Right lobe of liver (tissue), 6 donors: ENCODE data around the gene MPHOSPH9. TPM values are rescaled to one million over a fixed set of nuclear protein-coding genes. Genes with fewer than 3 reads are reported as not detected.

ENCODE experiments used
- ATAC-seq, 4 donors: fragments of 200-7000 bp; cut with Tn5 transposase; one replicate each; pipeline ENCODE4 v1.9.1; 2020; ENCODE audit warnings: mild to moderate bottlenecking in 4 of 4, moderate library complexity in 4 of 4
- DNase-seq, 3 donors: peaks; one replicate each; pipeline ENCODE4 v3.0.0-alpha.2; 2020
- H3K27ac ChIP-seq, 3 donors: fragments of 200-600 bp; one replicate each; pipeline ENCODE4 v1.8.0; 2022
- H3K27me3 ChIP-seq, 2 donors: fragments of 200-600 bp; one replicate each; pipeline ENCODE4 v1.8.0; 2022
- H3K36me3 ChIP-seq, 4 donors: fragments of 200-600 bp; sonication (generic) in 1 of 4; one replicate each; pipeline versions ENCODE4 v1.5.1 to v1.8.0; 2017 to 2022; ENCODE audit warnings: control low read depth in 1 of 4
- H3K4me1 ChIP-seq, 4 donors: fragments of 200-600 bp; sonication (generic) in 1 of 4; one replicate each; pipeline versions ENCODE4 v1.5.1 to v1.8.0; 2017 to 2022; ENCODE audit warnings: control low read depth in 1 of 4
- H3K4me3 ChIP-seq, 3 donors: fragments of 200-600 bp; one replicate each; pipeline ENCODE4 v1.8.0; 2022
- H3K9me3 ChIP-seq, 4 donors: fragments of 200-600 bp; sonication (generic) in 1 of 4; one replicate each; pipeline versions ENCODE4 v1.5.1 to v1.8.0; 2017 to 2022; ENCODE audit warnings: control low read depth in 1 of 4
- POLR2A ChIP-seq: fragments of 450-650 bp; IDR thresholded peaks from one replicate; pipeline ENCODE4 v1.6.1; 2017; ENCODE audit warnings: antibody characterized with exemption, mild to moderate bottlenecking
- WGBS: methylation state at CpG from one replicate; pipeline ENCODE4 v1.1.6; 2018; ENCODE audit warnings: low coverage, low lambda C conversion rate; ENCODE audit not compliant: insufficient coverage; ENCODE audit errors: missing lambda C conversion rate; 5-methylcytosine and 5-hydroxymethylcytosine counted together
- intact Hi-C, 2 donors: fragments of 100-400 bp; cut with DNase I; formaldehyde crosslinking; loops; one replicate each; pipeline versions ENCODE4 v1.11.2 to v1.14.1; 2022
- long read RNA-seq: library from polyadenylated mRNA; unstranded; transcript quantifications from one replicate; pipeline ENCODE4 v2.0.0, GENCODE V29; 2019
- total RNA-seq, 6 experiments: library from RNA; depleted of rRNA in 2 of 6; stranded (reverse); fragments of >200 nt in 2 of 6; fragmentation: NEBNext Ultra II Directional in 3 of 6; extraction: Animal tissue kit (Norgen Biotek cat#: 25700) in 3 of 6; gene quantifications; one replicate each; pipeline versions ENCODE4 v1.1.0 to v1.2.4, GENCODE V29; 2016 to 2023
- TF ChIP-seq, protein P1 (sequence below), 4 donors: fragments of 200-600 bp in 3 of 4; fragments of 450-650 bp in 1 of 4; IDR thresholded peaks; one replicate each; pipeline versions ENCODE4 v1.5.1 to v1.8.0; 2016 to 2022; ENCODE audit warnings: antibody characterized with exemption in 4 of 4, mild to moderate bottlenecking in 2 of 4
- donor health status: DM: no; HTN: yes; CAD: no.
- donor health status: DM: no; HTN: no; CAD: no.
- donor health status: DM: no; HTN: no; CAD: no.
- donor health status: DM: no; HTN: yes; CAD: no.
- donor health status: DM: no; HTN: yes; CAD: no.

The MPHOSPH9 gene, protein sequence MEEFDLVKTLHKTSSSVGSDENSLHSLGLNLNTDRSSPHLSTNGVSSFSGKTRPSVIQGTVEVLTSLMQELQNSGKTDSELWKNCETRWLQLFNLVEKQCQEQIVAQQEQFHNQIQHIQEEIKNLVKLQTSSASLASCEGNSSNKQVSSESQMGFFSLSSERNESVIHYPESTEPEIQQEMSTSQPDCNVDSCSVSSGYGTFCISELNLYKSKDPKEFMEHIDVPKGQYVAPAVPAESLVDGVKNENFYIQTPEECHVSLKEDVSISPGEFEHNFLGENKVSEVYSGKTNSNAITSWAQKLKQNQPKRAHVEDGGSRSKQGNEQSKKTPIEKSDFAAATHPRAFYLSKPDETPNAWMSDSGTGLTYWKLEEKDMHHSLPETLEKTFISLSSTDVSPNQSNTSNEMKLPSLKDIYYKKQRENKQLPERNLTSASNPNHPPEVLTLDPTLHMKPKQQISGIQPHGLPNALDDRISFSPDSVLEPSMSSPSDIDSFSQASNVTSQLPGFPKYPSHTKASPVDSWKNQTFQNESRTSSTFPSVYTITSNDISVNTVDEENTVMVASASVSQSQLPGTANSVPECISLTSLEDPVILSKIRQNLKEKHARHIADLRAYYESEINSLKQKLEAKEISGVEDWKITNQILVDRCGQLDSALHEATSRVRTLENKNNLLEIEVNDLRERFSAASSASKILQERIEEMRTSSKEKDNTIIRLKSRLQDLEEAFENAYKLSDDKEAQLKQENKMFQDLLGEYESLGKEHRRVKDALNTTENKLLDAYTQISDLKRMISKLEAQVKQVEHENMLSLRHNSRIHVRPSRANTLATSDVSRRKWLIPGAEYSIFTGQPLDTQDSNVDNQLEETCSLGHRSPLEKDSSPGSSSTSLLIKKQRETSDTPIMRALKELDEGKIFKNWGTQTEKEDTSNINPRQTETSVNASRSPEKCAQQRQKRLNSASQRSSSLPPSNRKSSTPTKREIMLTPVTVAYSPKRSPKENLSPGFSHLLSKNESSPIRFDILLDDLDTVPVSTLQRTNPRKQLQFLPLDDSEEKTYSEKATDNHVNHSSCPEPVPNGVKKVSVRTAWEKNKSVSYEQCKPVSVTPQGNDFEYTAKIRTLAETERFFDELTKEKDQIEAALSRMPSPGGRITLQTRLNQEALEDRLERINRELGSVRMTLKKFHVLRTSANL
- 10 to 100 TPM; 14.5 to 25.7 (median 19.1) TPM for total RNA-seq
- long read RNA-seq, partial matches to known transcripts, result 2 of 4 reads
- long read RNA-seq, other reads (novel, unspliced or antisense), result 2 of 4 reads

DNA sequence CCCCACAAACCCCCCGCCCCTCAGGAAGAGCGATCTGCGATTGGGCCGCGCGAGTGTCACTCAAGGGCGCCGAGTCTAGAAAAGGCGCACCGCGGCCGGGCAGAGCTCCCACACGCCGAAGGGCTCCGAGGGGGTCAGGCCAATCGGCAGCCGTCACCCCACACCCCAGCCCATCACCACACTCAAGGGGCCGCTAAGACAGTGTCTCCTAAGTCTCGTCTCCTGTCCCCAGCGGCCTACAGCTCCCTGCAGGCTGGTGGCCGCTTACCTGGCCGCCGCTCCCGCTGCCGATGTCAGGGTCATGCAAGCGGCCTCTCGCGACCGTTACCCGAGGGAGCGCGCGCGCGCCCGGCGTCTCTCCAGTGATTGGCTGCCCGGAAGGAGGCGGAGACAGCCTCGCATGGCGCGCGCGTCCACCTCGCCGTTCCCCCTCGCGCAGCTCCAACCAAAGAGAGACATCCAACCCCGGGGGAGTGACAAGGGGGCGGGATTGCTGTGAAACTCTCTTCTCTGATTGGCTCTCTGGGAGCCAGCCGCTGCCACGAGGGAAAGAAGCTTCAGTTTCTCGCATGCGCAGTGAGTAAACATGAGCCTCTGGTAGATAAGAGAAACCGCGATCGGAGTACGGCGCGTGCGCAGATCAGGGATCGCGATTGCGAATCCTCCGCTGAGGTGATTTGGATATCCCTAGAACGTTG is at the start of gene MPHOSPH9, which contains the start of gene MTRFR:
TSS of gene MPHOSPH9 (minus strand) at position 335 of the 698 bp plus-strand sequence. CDS start 2,777 bp downstream, outside the sequence.
TSS of gene MTRFR (plus strand) at position 630 of the 698 bp plus-strand sequence. CDS start 20,239 bp downstream, outside the sequence.
- 0% methylated on average over 3 of the region's 66 CpGs for WGBS

DNA sequence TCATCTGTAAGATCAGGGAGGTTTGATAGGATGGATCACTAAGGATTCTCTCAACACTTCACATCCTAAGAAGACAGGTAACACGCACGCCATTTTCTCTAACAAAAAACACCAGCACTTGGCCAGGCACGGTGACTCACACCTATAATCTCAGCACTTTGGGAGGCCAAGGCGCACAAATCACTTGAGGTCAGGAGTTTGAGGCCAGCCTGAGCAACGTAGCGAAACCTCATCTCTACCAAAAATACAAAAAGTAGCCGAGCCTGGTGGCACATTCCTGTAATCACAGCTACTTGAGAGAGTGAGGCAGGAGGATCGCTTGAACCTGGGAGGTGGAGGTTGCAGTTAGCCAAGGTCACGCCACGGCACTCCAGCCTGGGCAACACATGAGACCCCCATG is 49.2 kb upstream of the MPHOSPH9 start:
- WGBS, result 95% methylated on average over 7 of the region's 10 CpGs
- TF ChIP-seq POLR2A, result no peak
- TF ChIP-seq, protein P1, sequence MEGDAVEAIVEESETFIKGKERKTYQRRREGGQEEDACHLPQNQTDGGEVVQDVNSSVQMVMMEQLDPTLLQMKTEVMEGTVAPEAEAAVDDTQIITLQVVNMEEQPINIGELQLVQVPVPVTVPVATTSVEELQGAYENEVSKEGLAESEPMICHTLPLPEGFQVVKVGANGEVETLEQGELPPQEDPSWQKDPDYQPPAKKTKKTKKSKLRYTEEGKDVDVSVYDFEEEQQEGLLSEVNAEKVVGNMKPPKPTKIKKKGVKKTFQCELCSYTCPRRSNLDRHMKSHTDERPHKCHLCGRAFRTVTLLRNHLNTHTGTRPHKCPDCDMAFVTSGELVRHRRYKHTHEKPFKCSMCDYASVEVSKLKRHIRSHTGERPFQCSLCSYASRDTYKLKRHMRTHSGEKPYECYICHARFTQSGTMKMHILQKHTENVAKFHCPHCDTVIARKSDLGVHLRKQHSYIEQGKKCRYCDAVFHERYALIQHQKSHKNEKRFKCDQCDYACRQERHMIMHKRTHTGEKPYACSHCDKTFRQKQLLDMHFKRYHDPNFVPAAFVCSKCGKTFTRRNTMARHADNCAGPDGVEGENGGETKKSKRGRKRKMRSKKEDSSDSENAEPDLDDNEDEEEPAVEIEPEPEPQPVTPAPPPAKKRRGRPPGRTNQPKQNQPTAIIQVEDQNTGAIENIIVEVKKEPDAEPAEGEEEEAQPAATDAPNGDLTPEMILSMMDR (IDR thresholded peaks at IDR 0.05), result no peak
- H3K9me3 ChIP-seq, result no peaks in the 10 kb centered on the region
- intact Hi-C loops, result no loop called here
- H3K36me3 ChIP-seq, result no peaks in the 10 kb centered on the region
- no peaks in the 10 kb centered on the region for H3K27me3 ChIP-seq
- H3K4me3 ChIP-seq, result no peak overlapping the region
- no peak for ATAC-seq
- no peaks in the 10 kb centered on the region for H3K4me1 ChIP-seq
- no peak overlapping the region for H3K27ac ChIP-seq
- no peak for DNase-seq

More for the DNA sequence above, at the start of gene MPHOSPH9, which contains the start of gene MTRFR:
- peak; percentile 99 for DNase-seq
- intact Hi-C loops, result loop anchor here in 1 of 2 donors (10.0 kb wide), 1 partner anchor 248 kb away; the partner anchor contains the start of gene ARL6IP4
- H3K36me3 ChIP-seq, result peaks cover 0 to 5% (median 0%) of the 10 kb centered on the region in 4 donors
- TF ChIP-seq, protein P1 (IDR thresholded peaks at IDR 0.05), result no peak
- TF ChIP-seq POLR2A, result peak; percentile 99
- peak; percentile 93 to 98 (median 96) for ATAC-seq
- H3K27me3 ChIP-seq, result no peaks in the 10 kb centered on the region
- no peaks in the 10 kb centered on the region for H3K9me3 ChIP-seq
- peaks cover 0 to 36% (median 8%) of the 10 kb centered on the region in 4 donors for H3K4me1 ChIP-seq
- H3K4me3 ChIP-seq, result peak within 1 kb of the TSS; percentile 87 to 92 (median 89)
- H3K27ac ChIP-seq, result peak within 1 kb of the TSS; percentile 80 to 88 (median 87)

DNA sequence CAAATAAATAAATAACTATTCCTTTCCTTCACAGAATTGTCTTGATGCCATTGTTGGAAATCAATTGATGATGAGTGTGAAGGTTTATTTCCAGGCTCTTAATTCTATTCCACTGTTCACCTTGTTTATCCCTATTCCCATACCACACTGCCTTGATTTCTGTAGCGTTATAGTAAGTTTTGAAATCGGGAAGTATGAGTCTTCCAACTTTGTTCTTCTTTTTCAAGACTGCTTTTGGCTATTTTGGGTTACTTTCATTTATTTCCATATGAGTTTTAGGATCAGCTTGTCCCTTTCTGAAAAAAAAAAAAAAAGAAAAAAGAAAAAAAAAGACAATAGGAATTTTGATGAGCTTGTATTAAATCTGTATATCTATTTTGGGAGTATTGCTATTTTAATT is 48.0 kb upstream of the MPHOSPH9 start:
- no peak for DNase-seq
- 58% methylated on average over 2 of the region's 2 CpGs for WGBS
- Histone ChIP-seq H3K4me1 (no peaks in the 10 kb centered on the region), H3K4me3 (no peak overlapping the region), H3K27me3 (no peaks in the 10 kb centered on the region), H3K27ac (no peak overlapping the region), H3K9me3 (no peaks in the 10 kb centered on the region), H3K36me3 (no peaks in the 10 kb centered on the region)
- no peak for ATAC-seq
- intact Hi-C loops, result no loop called here
- no peak for TF ChIP-seq POLR2A
- TF ChIP-seq, protein P1 (IDR thresholded peaks at IDR 0.05), result no peak
